Aorta (tissue), 5 donors: ENCODE measurements around the gene POLD2. TPM values are rescaled to one million over a fixed set of nuclear protein-coding genes. Genes with fewer than 3 reads are reported as not detected.
"Not testable (repeated sequence)": the region's sequence is repeated elsewhere in the genome, so short reads cannot be mapped to it uniquely, and the experiment has no call there.

Experiments used
- ATAC-seq: fragments of 200-7000 bp; cut with Tn5 transposase; one replicate; pipeline ENCODE4 v1.9.1; 2022; ENCODE audit warnings: moderate library complexity; ENCODE audit not compliant: low FRiP score
- DNase-seq, 2 donors: peaks; one replicate each; pipeline ENCODE4 v3.0.0-alpha.2; 2020
- H3K27ac ChIP-seq, 2 donors: one replicate each; pipeline ENCODE4 v1.5.1; 2013; ENCODE audit warnings: low read length in 2 of 2, mild to moderate bottlenecking in 2 of 2, moderate library complexity in 2 of 2, control low read depth in 1 of 2, inconsistent platforms in 1 of 2, low read depth in 1 of 2
- H3K27me3 ChIP-seq, 2 donors: one replicate each; pipeline ENCODE4 v1.6.1; 2013; ENCODE audit warnings: control low read depth in 1 of 2, low read length in 1 of 2, mild to moderate bottlenecking in 1 of 2, moderate library complexity in 1 of 2; ENCODE audit not compliant: insufficient read depth in 2 of 2, control insufficient read depth in 1 of 2
- H3K36me3 ChIP-seq, 2 donors: one replicate each; pipeline ENCODE4 v1.6.1; 2013; ENCODE audit warnings: control low read depth in 1 of 2, low read length in 1 of 2, mild to moderate bottlenecking in 1 of 2; ENCODE audit not compliant: insufficient read depth in 2 of 2, control insufficient read depth in 1 of 2
- H3K4me1 ChIP-seq, 2 donors: one replicate each; pipeline ENCODE4 v1.6.1; 2013; ENCODE audit warnings: low read length in 2 of 2, control low read depth in 1 of 2, mild to moderate bottlenecking in 1 of 2, moderate library complexity in 1 of 2; ENCODE audit not compliant: insufficient read depth in 2 of 2, control insufficient read depth in 1 of 2
- H3K4me3 ChIP-seq, 2 donors: one replicate each; pipeline ENCODE4 v1.5.1; 2013; ENCODE audit warnings: low read length in 2 of 2, control low read depth in 1 of 2, mild to moderate bottlenecking in 1 of 2
- H3K9me3 ChIP-seq: one replicate; pipeline ENCODE4 v1.6.1; 2013; ENCODE audit warnings: mild to moderate bottlenecking, low read length; ENCODE audit not compliant: control insufficient read depth
- WGBS, 2 donors: extraction: QIAGEN DNeasy Blood & Tissue Kit; methylation state at CpG; one replicate each; pipeline ENCODE4 v1.1.7; 2013; 5-methylcytosine and 5-hydroxymethylcytosine counted together
- intact Hi-C, 2 donors: fragments of 100-400 bp; cut with DNase I; formaldehyde crosslinking; loops; one replicate each; pipeline versions ENCODE4 v1.14.2 to v1.15.0; 2022
- polyA plus RNA-seq, 2 donors: library from polyadenylated mRNA; stranded (reverse); fragments of 200-250 nt; gene quantifications; one replicate each; pipeline ENCODE4 v1.2.3, GENCODE V29; 2013
- total RNA-seq, 2 donors: library from RNA; stranded (reverse); fragmentation: NEBNext Ultra II Directional; extraction: Animal tissue kit (Norgen Biotek cat#: 25700); gene quantifications; one replicate each; pipeline ENCODE4 v1.2.1, GENCODE V29; 2021
- donor health status: healthy with polysubstance abuse.
- donor health status: Bipolar disorder and iron deficiency.
- donor health status: DM: no; HTN: no; CAD: no.
- donor health status: DM: no; HTN: no; CAD: no.
- donor health status: DM: yes; HTN: yes; CAD: no.

POLD2 gene
- total and polyA plus RNA-seq, 4 donors, result 31.6 to 93.1 (median 51.5) TPM

- 82 to 83% methylated on average over 12 of the region's 12 CpGs for WGBS, 2 donors
- H3K27me3 ChIP-seq, result no peaks in the 10 kb centered on the region
- DNase-seq (no peak), ATAC-seq (no peak)
- intact Hi-C loops, result no loop called here
- H3K27ac ChIP-seq, result no peak overlapping the region
- no peaks in the 10 kb centered on the region for H3K9me3 ChIP-seq
- H3K36me3 ChIP-seq, result no peaks in the 10 kb centered on the region
- H3K4me1 ChIP-seq, result no peaks in the 10 kb centered on the region
- H3K4me3 ChIP-seq, result no peak overlapping the region
Measured at GRCh38 chr7:44131173-44132029, 8.1 kb upstream of the POLD2 start.

GRCh38 chr7:44128721-44129582, 5.6 kb upstream of the POLD2 start:
- Histone ChIP-seq H3K27ac (no peak overlapping the region), H3K36me3 (no peaks in the 10 kb centered on the region), H3K9me3 (no peaks in the 10 kb centered on the region), H3K27me3 (no peaks in the 10 kb centered on the region), H3K4me3 (no peak overlapping the region), H3K4me1 (no peaks in the 10 kb centered on the region)
- intact Hi-C loops, result no loop called here
- DNase-seq (no peak), ATAC-seq (no peak)
- WGBS, 2 donors, result 79 to 80% methylated on average over 6 of the region's 6 CpGs

DNA sequence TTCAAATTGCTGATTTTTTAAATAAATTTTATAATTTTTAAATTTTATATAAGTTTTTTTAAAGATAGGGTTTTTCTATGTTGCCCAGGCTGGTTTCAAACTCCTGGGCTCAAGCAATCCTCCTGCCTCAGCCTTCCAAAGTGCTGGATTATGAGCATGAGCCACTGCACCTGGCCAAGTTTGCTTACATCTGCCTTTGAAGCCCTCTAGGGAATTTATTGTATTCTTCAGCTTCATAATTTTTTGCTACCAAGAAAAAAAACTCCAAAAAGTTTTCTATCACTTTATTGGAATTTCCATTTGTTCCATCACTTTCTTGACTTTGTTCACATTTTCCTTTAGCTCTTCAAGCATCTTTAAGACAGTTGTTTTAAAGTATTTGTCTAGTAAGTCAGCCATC, 3.8 kb upstream of the POLD2 start:
- no peaks in the 10 kb centered on the region for H3K27me3 ChIP-seq
- no peak for DNase-seq
- H3K27ac ChIP-seq, result no peak overlapping the region
- no peaks in the 10 kb centered on the region for H3K36me3 ChIP-seq
- no peak overlapping the region for H3K4me3 ChIP-seq
- no peak for ATAC-seq
- intact Hi-C loops, result no loop called here
- H3K9me3 ChIP-seq, result no peaks in the 10 kb centered on the region
- peaks cover 0 to 2% of the 10 kb centered on the region in 2 donors for H3K4me1 ChIP-seq

GRCh38 chr7:44126574-44126973, 3.2 kb upstream of the POLD2 start:
- H3K4me1 ChIP-seq, ATAC-seq, intact Hi-C loops, H3K4me3 ChIP-seq, H3K27me3 ChIP-seq, H3K27ac ChIP-seq, H3K36me3 ChIP-seq, H3K9me3 ChIP-seq, DNase-seq: not testable (repeated sequence)
- WGBS, 2 donors, result 90 to 94% methylated on average over 4 of the region's 4 CpGs

DNA sequence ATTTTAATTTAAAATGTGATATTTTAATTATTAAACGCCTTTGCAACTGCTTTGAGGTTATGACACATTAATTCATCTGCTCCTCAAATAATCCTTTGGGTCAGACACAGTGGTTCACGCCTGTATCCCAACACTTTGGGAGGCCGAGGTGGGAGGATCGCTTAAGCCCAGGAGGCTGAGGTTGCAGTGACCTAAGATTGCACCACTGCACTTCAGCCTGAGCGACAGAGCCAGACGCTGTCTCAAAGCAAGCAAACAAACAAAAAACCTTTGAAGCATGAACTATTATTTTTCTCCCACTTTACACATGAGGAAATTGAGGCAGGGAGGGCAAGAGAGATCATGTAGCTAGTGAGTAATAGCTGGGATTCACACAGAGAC, 1.5 kb upstream of the POLD2 start:
- peaks cover 0 to 2% of the 10 kb centered on the region in 2 donors for H3K4me1 ChIP-seq
- H3K9me3 ChIP-seq, result no peaks in the 10 kb centered on the region
- no peak overlapping the region for H3K27ac ChIP-seq
- intact Hi-C loops, result loop anchor here (2.0 to 5.0 kb wide), 3 partner anchors 22 to 53 kb away; partner anchors contain the start of gene POLM (in 1 of the 2)
- H3K27me3 ChIP-seq, result no peaks in the 10 kb centered on the region
- WGBS, 2 donors, result 96% methylated on average over 6 of the region's 6 CpGs
- ATAC-seq (no peak), DNase-seq (peak in 1 of 2 donors; percentile 29)
- H3K4me3 ChIP-seq, result no peak overlapping the region
- no peaks in the 10 kb centered on the region for H3K36me3 ChIP-seq

DNA sequence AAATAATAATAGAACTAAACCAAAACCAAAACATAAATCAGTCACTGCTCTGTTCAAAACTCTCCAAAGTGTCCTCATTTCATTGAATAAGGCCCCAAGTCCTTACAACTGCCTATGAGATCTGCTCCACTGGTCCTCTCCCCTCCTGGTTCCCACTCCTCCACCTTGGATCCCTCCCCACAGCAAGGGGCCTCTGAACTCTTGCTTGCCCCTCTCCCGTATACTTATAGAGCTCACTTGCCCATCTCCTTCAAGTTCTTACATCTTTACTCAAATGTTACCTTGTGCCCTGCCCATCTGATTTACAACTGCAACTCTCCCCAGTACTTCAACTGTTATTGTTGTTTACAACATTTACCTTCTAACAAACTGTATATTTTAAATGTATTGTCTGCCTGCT, 819 bp downstream of the POLD2 start:
- WGBS, 2 donors, result 40 to 46% methylated on average over 1 of the region's 1 CpG
- Histone ChIP-seq H3K4me1 (peaks cover 0 to 2% of the 10 kb centered on the region in 2 donors), H3K27ac (peak overlapping the region in 1 of 2 donors; percentile 61), H3K36me3 (no peaks in the 10 kb centered on the region), H3K9me3 (no peaks in the 10 kb centered on the region), H3K4me3 (peak overlapping the region; percentile 13 to 20), H3K27me3 (no peaks in the 10 kb centered on the region)
- DNase-seq (no peak), ATAC-seq (no peak)
- intact Hi-C loops, result loop anchor here (5.0 kb wide), 2 partner anchors 40 to 50 kb away; partner anchors contain the start of gene POLM (in 1 of the 2)

GRCh38 chr7:44121761-44122420, 1.5 kb downstream of the POLD2 start:
- WGBS, 2 donors, result 94 to 95% methylated on average over 12 of the region's 12 CpGs

DNA sequence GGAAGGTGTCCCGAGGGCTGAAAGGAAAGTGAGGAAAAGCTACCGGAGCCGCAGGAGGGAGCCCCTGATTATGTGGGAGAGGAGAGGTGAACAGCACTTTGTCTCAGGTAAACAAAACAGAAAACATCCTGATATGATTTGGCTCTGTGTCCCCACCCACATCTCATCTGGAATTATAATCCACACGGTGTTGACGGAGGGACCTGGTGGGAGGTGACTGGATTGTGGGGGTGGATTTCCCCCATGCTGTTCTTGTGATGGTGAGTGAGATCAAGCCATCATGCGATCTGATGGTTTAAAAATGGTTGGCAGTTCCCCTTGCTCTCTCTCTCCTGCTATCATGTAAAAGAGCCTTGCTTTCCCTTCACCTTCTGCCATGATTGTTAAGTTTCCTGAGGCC, 3.0 kb downstream of the POLD2 start:
- ATAC-seq (no peak), DNase-seq (no peak)
- 89 to 90% methylated on average over 6 of the region's 6 CpGs for WGBS, 2 donors
- no peak overlapping the region for H3K4me3 ChIP-seq
- H3K4me1 ChIP-seq, result peaks cover 0 to 2% of the 10 kb centered on the region in 2 donors
- intact Hi-C loops, result loop anchor here (5.0 kb wide), 2 partner anchors 38 to 48 kb away; partner anchors contain the start of gene POLM (in 1 of the 2)
- no peaks in the 10 kb centered on the region for H3K27me3 ChIP-seq
- H3K36me3 ChIP-seq, result no peaks in the 10 kb centered on the region
- H3K27ac ChIP-seq, result no peak overlapping the region
- H3K9me3 ChIP-seq, result no peaks in the 10 kb centered on the region

More at GRCh38 chr7:44121761-44122420, 1.5 kb downstream of the POLD2 start:
- Histone ChIP-seq H3K27me3 (no peaks in the 10 kb centered on the region), H3K4me3 (no peak overlapping the region), H3K9me3 (no peaks in the 10 kb centered on the region), H3K27ac (no peak overlapping the region), H3K4me1 (peaks cover 0 to 2% of the 10 kb centered on the region in 2 donors), H3K36me3 (no peaks in the 10 kb centered on the region)
- ATAC-seq, result no peak
- intact Hi-C loops, result loop anchor here (5.0 kb wide), 2 partner anchors 40 to 50 kb away; partner anchors contain the start of gene POLM (in 1 of the 2)
- DNase-seq, result no peak
